Ascending aorta (tissue), 2 donors: ENCODE measurements around the gene VPS8. TPM values are rescaled to one million over a fixed set of nuclear protein-coding genes. Genes with fewer than 3 reads are reported as not detected.

ENCODE experiments used
- DNase-seq, 2 donors: peaks; one replicate each; pipeline ENCODE4 v3.0.0-alpha.2; 2019; ENCODE audit warnings: low spot score in 2 of 2
- H3K27ac ChIP-seq, 2 donors: fragments of 200-600 bp; sonication (generic); one replicate each; pipeline ENCODE4 v1.5.1; 2016 to 2017; ENCODE audit warnings: mild to moderate bottlenecking in 1 of 2
- H3K27me3 ChIP-seq: fragments of 200-600 bp; sonication (generic); one replicate; pipeline ENCODE4 v1.5.1; 2017
- H3K36me3 ChIP-seq, 2 donors: fragments of 200-600 bp; sonication (generic); one replicate each; pipeline ENCODE4 v1.5.1; 2016
- H3K4me1 ChIP-seq, 2 donors: fragments of 200-600 bp; sonication (generic); one replicate each; pipeline ENCODE4 v1.5.1; 2016 to 2017; ENCODE audit warnings: mild to moderate bottlenecking in 1 of 2
- H3K4me3 ChIP-seq, 2 donors: fragments of 200-600 bp; sonication (generic); one replicate each; pipeline ENCODE4 v1.5.1; 2016 to 2017; ENCODE audit warnings: mild to moderate bottlenecking in 1 of 2
- H3K9me3 ChIP-seq, 2 donors: fragments of 200-600 bp; sonication (generic); one replicate each; pipeline ENCODE4 v1.5.1; 2016
- CTCF ChIP-seq, 3 experiments: fragments of 200-600 bp in 2 of 3; fragments of 450-650 bp in 1 of 3; sonication (generic) in 2 of 3; IDR thresholded peaks; one replicate each; pipeline ENCODE4 v1.5.1; 2016 to 2019; ENCODE audit warnings: antibody characterized with exemption in 3 of 3, mild to moderate bottlenecking in 1 of 3, moderate library complexity in 1 of 3
- intact Hi-C: fragments of 100-400 bp; cut with DNase I; formaldehyde crosslinking; loops from one replicate; pipeline ENCODE4 v1.15.1; 2023
- total RNA-seq: library from RNA; depleted of rRNA; stranded (reverse); fragments of >200 nt; gene quantifications from one replicate; pipeline ENCODE4 v1.1.0, GENCODE V29; 2016

VPS8 gene
- total RNA-seq, 1 donor from 2014 or later = 24.9 TPM

- no peaks in the 10 kb centered on the region for H3K27me3 ChIP-seq
- no peak for TF ChIP-seq CTCF (IDR thresholded peaks at IDR 0.05)
- H3K27ac ChIP-seq = no peak overlapping the region
- intact Hi-C loops = no loop called here
- H3K9me3 ChIP-seq = no peaks in the 10 kb centered on the region
- H3K36me3 ChIP-seq = no peaks in the 10 kb centered on the region
- no peak overlapping the region for H3K4me3 ChIP-seq
- DNase-seq = no peak
- no peaks in the 10 kb centered on the region for H3K4me1 ChIP-seq
These were observed 282.7 kb downstream of the VPS8 start for GRCh38 chr3:185094697-185095096.

Other genes with a start within 250 kb of the VPS8 start
- 5.2 TPM for gene MAGEF1, start 100.1 kb upstream of the VPS8 start, total RNA-seq